ENCODE data around the gene CDHR2. TPM values are rescaled to one million over a fixed set of nuclear protein-coding genes. Genes with fewer than 3 reads are reported as not detected.

CDHR2 gene
- total and polyA plus RNA-seq, 2 donors (not counting 3 experiments of a cell fraction or from before 2014, with no cell fraction given): not detected

GRCh38 chr5:176503496-176503895 is 45.6 kb upstream of the CDHR2 start:
- no peaks in the 10 kb centered on the region for H3K79me2 ChIP-seq (ENCODE audit: control insufficient read depth, insufficient read depth, low read length)
- H3K27ac ChIP-seq (ENCODE audit: insufficient read depth, low read depth, low read length): no peak overlapping the region
- dilution Hi-C loops (cut with MboI; ENCODE audit: extremely low pct_ligation_motif_present, low sequenced_read_pairs): no loop called here
- peaks cover 24 to 26% of the 10 kb centered on the region in 2 experiments for H3K36me3 ChIP-seq (ENCODE audit: control insufficient read depth in 2 of 2, extremely low read depth in 1 of 2, insufficient read depth in 2 of 2, low read length in 2 of 2)
- intact Hi-C loops (cut with micrococcal nuclease): no loop called here
- ChIA-PET CTCF (no interaction called here), POLR2A (no interaction called here)
- DNase-seq (ENCODE audit: low read depth, low spot score): no peak
- H3K9ac ChIP-seq (replicated peaks; ENCODE audit: extremely low read depth, insufficient read depth, low read length): no peak overlapping the region
- TF ChIP-seq JUN (IDR thresholded peaks at IDR 0.05; ENCODE audit: borderline replicate concordance, insufficient read depth, insufficient read length, low read depth) (no peak), MYC (IDR thresholded peaks at IDR 0.05; ENCODE audit: low read depth, low read length) (no peak), POLR2AphosphoS5 (IDR thresholded peaks at IDR 0.05; ENCODE audit: insufficient read depth, low read depth, low read length) (no peak), EZH2 (IDR thresholded peaks at IDR 0.05; ENCODE audit: borderline replicate concordance, low read depth, low read length, severe bottlenecking) (no peak)
- no TSS peak for BruUV-seq (replicated peaks)
- no peak for FAIRE-seq
- no peaks in the 10 kb centered on the region for H3K9me1 ChIP-seq (replicated peaks; ENCODE audit: control insufficient read depth, extremely low read depth, insufficient read depth, low read length)
- no peak overlapping the region for H2AFZ ChIP-seq (ENCODE audit: low read depth, low read length)
- no peaks in the 10 kb centered on the region for H3K9me3 ChIP-seq (replicated peaks; ENCODE audit: control insufficient read depth, insufficient read depth, low read length)
- H3K4me1 ChIP-seq (ENCODE audit: control insufficient read depth, extremely low read depth, insufficient read depth, low read length): no peaks in the 10 kb centered on the region
- H3K4me3 ChIP-seq (replicated peaks in 1 of 3; ENCODE audit: insufficient read depth in 1 of 3, low read depth in 1 of 3, low read length in 3 of 3): no peak overlapping the region
- no peak overlapping the region for H3K4me2 ChIP-seq (ENCODE audit: insufficient read depth, low read length)
- no peaks in the 10 kb centered on the region for H4K20me1 ChIP-seq (replicated peaks; ENCODE audit: control insufficient read depth, extremely low read depth, insufficient read depth, low read length)
- H3K27me3 ChIP-seq (ENCODE audit: control insufficient read depth in 2 of 2, insufficient read depth in 2 of 2, low read length in 2 of 2): no peaks in the 10 kb centered on the region

- BruUV-seq (replicated peaks): no TSS peak
- dilution Hi-C loops (cut with MboI; ENCODE audit: extremely low pct_ligation_motif_present, low sequenced_read_pairs): no loop called here
- CTCF ChIA-PET: no interaction called here
Measured at GRCh38 chr5:176507911-176508310, 41.2 kb upstream of the CDHR2 start.

More at GRCh38 chr5:176507911-176508310, 41.2 kb upstream of the CDHR2 start:
- TF ChIP-seq FOS (IDR thresholded peaks at IDR 0.05; ENCODE audit: borderline replicate concordance, insufficient read depth, low read length) (no peak), JUN (IDR thresholded peaks at IDR 0.05; ENCODE audit: borderline replicate concordance, insufficient read depth, insufficient read length, low read depth) (no peak), POLR2AphosphoS5 (IDR thresholded peaks at IDR 0.05; ENCODE audit: insufficient read depth, low read depth, low read length) (no peak), EZH2 (IDR thresholded peaks at IDR 0.05; ENCODE audit: borderline replicate concordance, low read depth, low read length, severe bottlenecking) (no peak), POLR2A (IDR thresholded peaks at IDR 0.05; ENCODE audit: low read depth, low read length) (no peak), GATA2 (IDR thresholded peaks at IDR 0.05; ENCODE audit: insufficient read depth, insufficient read length, low read depth, low read length) (no peak), MYC (IDR thresholded peaks at IDR 0.05; ENCODE audit: low read depth, low read length) (no peak), CTCF (IDR thresholded peaks at IDR 0.05; ENCODE audit: extremely low read depth in 1 of 2, insufficient read depth in 1 of 2, low read depth in 1 of 2, low read length in 2 of 2) (no peak), MAX (IDR thresholded peaks at IDR 0.05; ENCODE audit: insufficient read depth, insufficient read length) (no peak)
- no peaks in the 10 kb centered on the region for H3K9me1 ChIP-seq (replicated peaks; ENCODE audit: control insufficient read depth, extremely low read depth, insufficient read depth, low read length)
- no peak for DNase-seq (ENCODE audit: low read depth, low spot score)
- H3K9me3 ChIP-seq (replicated peaks; ENCODE audit: control insufficient read depth, insufficient read depth, low read length): no peaks in the 10 kb centered on the region
- peaks cover 9 to 18% of the 10 kb centered on the region in 2 experiments for H3K36me3 ChIP-seq (ENCODE audit: control insufficient read depth in 2 of 2, extremely low read depth in 1 of 2, insufficient read depth in 2 of 2, low read length in 2 of 2)
- H2AFZ ChIP-seq (ENCODE audit: low read depth, low read length): no peak overlapping the region
- no peaks in the 10 kb centered on the region for H3K4me1 ChIP-seq (ENCODE audit: control insufficient read depth, extremely low read depth, insufficient read depth, low read length)
- POLR2A ChIA-PET: no interaction called here
- FAIRE-seq: no peak
- no peak overlapping the region for H3K27ac ChIP-seq (ENCODE audit: insufficient read depth, low read depth, low read length)
- no peaks in the 10 kb centered on the region for H3K79me2 ChIP-seq (ENCODE audit: control insufficient read depth, insufficient read depth, low read length)
- no peak overlapping the region for H3K4me2 ChIP-seq (ENCODE audit: insufficient read depth, low read length)
- H3K9ac ChIP-seq (replicated peaks; ENCODE audit: extremely low read depth, insufficient read depth, low read length): no peak overlapping the region
- no peak overlapping the region for H3K4me3 ChIP-seq (replicated peaks in 1 of 3; ENCODE audit: insufficient read depth in 1 of 3, low read depth in 1 of 3, low read length in 3 of 3)
- H4K20me1 ChIP-seq (replicated peaks; ENCODE audit: control insufficient read depth, extremely low read depth, insufficient read depth, low read length): no peaks in the 10 kb centered on the region
- intact Hi-C loops (cut with micrococcal nuclease): no loop called here
- H3K27me3 ChIP-seq (ENCODE audit: control insufficient read depth in 2 of 2, insufficient read depth in 2 of 2, low read length in 2 of 2): no peaks in the 10 kb centered on the region

Data from endothelial cell of umbilical vein (primary cell).